HG03457 (cell line): ENCODE results near the gene SH3PXD2A.
"Not testable (repeated sequence)": the region's sequence is repeated elsewhere in the genome, so short reads cannot be mapped to it uniquely, and the experiment has no call there.

Experiments used
- ATAC-seq: cut with Tn5 transposase; IDR thresholded peaks from one replicate; pipeline ENCODE4 v1.9.1; 2021; ENCODE audit warnings: moderate number of reproducible peaks; ENCODE audit not compliant: unreplicated experiment

The SH3PXD2A gene

DNA sequence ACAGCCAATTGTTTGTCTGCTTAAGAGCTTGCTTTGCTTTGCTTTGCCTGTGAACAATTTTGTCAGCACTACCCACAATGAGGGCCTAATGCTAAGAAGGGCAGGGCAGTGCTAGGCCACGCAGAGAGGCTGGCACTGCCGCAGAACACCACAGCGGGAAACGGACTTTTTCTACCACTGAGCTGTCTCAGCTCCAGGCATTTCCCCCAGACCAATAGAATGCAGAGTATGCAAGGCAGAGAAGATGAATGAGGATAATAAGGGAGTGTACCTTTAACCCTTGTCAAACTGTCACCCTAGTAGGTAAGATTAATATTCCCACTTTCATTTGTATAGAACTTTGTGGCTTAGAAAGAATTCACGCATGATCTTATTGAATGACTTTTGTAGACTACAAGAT lies 104.5 kb downstream of the SH3PXD2A start:
- ATAC-seq, result no peak

DNA sequence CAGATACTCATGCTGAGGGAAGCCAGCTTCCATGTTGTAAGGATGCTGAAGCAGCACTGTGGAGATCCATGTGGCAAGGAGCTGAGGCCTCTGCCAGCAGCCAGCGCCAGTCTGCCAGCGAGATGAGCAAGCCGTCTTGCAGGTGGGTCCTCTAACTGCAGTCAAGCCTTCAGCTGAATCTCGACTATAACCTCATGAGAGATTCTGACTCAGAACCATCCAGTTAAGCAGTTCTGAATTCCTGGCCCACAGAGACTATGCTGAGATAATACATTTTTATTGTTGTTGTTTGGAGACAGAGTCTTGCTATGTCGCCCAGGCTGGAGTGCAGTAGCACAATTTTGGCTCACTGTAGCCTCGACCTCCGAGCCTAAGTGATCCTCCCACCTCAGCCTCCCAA lies 105.6 kb downstream of the SH3PXD2A start:
- no peak for ATAC-seq

DNA sequence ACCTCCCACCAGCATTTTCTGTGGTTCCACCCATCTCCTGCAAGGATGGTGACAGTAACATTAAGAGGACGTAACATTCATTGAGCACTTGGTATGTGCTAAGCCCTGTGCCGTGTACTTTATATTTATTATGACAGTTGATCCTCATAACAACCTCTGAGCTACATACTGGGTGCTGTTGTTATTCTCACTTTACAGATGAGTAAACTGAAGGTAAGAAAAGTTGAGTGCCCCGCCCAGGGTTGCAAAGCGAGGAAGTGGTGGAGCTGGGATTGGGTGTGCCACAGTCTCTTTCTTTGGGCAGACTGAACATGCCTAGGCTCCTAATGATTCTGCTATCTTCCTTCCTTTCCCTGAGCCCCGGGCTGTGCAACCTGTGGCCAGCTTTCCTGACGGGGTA lies 107.4 kb downstream of the SH3PXD2A start:
- no peak for ATAC-seq

DNA sequence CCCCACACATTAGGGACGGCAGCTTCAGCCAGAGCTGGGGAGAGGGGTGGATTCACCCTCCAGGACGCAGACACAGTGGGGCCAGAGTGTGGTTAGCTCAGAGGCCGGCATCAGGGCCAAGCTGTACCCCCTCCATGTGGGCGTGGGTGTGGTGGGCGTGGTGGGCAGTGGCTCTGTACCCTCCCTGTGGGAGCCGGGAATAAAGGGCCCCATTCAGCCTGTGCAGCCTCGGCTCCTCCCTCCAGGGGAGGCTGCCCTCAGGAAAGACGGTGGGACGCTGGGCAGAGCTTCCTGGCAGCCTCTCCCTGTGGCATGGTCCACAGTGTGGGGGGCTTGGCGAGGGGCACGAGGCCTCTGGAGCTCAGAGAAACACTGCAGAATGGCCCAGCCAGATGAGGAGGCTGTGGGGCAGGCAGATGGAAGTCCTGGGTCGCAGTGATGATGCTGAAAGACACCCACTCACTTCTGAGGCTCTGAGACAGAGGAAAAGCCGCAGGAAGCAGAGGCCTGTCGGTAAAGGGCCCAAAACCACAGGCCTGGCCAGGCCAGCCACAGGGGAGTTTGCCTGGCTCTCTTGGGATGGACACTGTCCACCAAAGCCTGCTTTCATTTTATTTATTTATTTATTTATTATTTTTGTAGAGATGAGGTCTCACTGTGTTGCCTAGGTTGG lies 108.0 kb downstream of the SH3PXD2A start:
- no peak for ATAC-seq

DNA sequence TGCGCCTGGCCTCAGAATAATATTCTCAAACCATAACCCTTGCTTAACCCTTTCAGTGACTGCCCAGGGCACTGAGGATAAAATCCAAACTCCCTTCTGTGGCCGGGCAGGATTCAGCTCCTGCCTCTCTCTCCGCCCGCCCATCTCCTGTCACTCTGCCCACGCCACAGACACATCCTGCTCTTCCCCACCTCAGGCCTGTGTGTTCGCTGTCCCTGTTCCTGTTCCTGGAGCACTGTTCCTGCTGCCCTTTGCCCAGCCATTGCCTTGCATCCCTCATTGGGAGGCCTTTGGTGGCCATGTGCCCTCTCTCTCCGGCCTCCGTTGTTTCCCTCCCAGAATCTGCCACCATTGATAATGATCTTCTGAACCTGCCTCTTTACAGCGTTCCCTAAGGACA lies 108.8 kb downstream of the SH3PXD2A start:
- no peak for ATAC-seq

DNA sequence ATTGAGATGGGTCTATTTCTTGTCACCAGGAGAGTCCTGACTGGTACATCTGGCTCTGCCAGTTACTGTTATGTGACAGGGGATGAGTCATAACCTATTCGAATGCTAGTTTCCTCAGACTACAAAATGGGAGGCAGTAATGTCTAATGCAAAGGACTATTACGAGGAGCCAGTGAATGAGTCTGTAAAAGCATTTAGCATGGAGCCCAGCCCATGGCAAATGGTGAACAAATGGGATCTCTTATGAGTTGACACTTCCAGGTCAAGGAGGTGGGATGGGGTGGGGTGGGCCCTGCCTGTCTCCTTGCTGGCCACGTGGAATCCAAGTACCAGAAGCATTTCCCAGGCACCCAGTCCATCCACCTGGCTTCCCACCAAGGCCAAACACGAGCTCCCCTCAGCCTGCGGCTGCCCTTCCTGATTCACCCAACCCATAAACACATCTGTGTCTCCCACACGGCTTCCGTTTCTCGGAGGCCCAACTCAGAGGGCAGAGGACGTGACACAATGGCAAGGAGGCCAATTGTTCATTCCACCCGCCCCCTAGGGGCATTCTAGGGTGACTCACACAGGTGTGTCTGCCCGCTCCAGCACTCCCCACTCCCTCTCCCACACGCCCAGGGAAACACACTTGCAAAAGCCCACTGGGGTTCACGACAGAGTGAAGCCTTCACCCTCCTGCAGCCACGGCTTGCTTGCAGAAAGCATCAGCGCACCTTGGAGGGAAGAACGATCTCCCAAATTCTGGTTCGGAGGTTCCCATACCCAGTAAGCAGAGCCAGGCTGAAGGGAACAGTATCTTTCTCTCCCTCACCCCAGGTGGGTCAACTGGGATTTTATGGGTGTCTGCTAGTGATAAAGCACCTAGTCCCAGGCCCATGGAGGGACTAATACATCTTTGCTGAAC lies 109.8 kb downstream of the SH3PXD2A start:
- ATAC-seq, result no peak

DNA sequence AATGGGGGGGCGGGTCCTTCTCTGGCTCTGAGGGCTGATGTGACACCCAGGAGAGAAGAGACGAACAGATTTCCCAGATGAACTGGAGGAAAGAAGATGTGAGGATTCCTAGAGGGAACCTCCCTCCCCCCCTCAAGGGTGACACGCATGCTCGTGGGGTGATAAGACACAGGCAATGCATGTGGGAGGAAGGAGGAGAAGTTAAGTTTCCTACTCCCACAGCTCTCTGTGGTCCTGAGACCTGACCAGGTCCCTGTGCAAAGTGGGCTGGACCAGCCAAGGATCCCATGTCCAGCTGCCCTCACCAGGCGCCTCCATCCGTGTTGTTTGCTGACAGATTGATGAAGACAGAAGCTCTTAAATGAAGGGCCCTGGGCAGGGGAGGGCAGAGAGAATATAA lies 112.6 kb downstream of the SH3PXD2A start:
- no peak for ATAC-seq

DNA sequence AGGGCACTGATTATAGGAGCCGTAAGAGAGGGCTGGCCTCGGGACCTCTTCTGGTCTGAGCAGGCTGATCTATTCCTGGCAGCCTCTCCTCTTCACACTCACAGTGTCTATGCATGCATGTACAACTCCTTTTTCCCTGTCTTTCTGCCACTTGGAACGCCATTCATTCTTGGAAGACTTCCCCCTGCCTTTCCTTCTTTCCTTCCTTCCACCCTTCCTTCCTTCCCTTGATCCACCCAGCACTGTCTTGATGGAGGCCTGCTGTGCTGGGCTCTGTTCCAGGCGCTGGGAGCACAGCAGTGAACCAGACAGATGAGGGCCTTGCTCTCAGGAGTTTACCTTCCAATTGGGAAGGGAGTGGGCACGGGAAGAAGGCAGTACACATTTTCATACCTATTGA lies 114.8 kb downstream of the SH3PXD2A start:
- no peak for ATAC-seq

DNA sequence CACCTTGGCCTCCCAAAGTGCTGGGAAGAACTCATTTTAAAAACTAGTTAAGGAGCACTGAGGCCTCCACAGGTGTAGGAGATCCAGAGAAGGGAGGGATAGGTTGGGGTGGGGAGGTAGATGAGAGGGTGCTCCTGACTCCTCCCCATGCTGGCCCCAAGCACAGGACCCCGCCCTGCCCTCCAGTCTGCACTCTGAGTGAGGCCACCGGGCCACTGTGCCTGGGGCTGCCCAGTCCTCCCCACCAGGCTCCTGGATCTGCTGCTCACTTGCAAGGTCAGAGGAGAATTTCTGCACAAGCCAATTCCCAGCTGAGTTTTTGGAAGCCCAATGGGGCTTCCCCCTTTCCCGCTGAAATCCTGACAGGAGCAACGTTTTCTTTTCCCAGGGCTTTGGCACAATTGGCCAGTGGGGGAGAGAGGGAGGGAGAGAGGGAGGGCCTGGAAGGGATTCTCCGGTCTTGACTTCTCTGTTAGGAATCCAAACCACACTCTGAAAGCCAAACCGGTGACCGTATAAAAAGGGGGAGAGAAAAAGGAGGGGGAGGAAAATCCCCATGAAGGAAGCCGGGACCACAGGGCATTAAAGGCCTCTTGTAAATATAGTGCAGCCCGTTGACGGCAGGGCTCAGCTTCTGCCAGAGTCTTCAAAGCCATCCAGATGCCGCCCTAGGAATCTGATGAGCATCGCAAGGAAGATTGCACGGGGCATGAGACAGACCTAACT lies 116.2 kb downstream of the SH3PXD2A start:
- no peak for ATAC-seq

DNA sequence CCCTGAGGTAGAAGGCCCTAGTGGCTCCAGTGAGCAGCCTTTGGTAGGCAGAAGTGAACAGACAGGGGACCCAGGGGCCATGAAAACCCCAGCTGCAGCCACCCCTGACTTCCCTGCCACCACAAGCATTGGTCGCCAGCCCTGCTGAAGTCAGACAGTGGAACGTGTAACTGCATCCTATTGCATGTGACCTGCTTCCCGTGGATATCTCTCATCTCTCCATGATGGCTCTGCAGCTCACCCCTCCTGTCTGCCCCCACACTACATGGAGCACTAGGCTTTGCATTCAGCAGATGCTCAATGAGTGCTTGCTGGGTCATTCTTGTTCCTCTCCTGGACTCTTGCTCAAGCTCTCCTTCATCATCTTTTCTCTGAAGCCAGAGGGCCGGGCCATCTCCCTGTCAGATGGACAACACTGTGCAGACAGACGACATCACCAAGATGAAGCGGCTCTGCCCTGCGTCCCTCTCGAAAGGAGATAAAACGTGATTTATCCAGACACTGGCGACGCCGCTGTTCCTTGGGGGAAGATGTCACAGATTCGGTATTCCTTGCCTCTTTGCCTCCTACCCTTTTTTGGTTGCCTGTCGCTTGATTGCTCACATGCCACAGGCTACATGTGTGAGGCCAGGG lies 117.5 kb downstream of the SH3PXD2A start:
- ATAC-seq, result no peak

DNA sequence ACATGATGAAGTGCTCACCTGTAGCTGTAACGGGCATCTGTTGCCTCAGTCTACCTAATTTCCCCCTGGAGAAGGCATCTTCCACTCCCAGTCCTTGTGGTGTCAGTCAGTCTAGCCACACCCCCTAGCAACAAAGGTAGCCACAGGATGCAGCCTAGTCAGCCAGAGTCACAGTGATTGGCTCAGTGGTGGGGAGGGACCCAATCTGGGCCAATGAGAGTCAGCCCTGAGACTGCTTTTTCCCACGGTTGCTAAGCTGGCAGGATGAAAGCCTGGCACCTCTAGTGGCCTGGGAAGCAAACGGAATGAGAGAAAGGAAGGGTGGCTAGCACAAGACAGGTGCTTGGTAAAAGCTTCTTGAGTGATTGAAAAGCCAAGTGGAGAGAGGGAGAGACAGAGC lies 118.6 kb downstream of the SH3PXD2A start:
- ATAC-seq, result no peak

DNA sequence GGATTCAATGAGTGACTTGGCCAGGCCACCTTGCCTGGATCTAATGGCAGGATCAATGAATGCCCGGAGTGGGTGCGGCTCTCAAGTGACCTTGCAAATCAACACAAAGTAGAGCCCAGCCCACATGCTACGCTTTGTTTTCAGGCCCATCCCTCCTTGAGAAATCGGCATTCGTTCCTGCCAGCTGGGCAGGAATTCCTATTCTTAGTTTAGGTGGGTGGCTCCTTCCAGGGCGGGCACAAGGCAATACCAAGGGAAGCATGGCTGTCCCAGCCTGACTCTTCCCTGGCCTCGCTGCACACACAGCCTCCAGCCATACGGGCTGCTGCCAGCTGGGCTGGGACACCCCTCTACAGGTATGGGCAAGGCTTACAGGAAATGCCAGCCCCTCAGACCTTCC lies 119.3 kb downstream of the SH3PXD2A start:
- no peak for ATAC-seq

DNA sequence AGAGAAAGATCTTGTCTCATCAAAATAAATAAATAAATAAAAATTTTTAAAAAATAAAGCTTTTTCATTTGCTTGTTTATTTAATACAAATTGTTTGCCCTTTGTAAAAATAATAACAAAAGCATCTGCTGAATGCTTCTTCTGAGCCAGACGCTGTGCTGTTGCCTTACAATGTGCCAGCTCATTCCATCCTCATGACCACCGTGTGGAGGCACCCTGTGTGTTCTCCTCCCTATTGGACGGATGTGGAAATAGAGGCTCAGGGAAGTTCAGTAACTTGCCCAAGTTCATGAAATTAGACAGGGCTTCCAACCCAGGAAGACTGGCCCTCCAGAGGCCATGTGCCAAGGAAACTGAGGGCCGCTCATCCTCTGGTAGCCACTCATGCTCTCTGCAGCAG lies 120.6 kb downstream of the SH3PXD2A start:
- ATAC-seq, result no peak

DNA sequence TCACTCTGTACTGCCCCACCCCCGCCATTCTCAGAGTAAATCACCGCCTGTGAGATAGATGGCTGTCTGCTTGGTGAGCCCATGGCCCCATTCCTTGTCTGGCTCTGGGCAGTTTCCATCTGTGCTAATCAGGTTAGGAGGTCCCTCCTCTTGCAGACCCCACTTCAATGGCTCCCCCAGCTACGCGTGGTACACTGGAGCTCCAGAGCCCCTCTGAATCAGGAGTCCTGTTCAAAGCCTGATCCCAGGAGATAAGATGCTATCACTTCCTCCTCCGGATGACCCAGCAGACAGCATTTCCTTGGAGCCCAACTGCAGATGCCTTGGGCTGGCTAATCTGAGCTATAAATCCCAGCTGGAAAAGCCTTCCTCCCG lies 122.3 kb downstream of the SH3PXD2A start:
- ATAC-seq, result no peak

DNA sequence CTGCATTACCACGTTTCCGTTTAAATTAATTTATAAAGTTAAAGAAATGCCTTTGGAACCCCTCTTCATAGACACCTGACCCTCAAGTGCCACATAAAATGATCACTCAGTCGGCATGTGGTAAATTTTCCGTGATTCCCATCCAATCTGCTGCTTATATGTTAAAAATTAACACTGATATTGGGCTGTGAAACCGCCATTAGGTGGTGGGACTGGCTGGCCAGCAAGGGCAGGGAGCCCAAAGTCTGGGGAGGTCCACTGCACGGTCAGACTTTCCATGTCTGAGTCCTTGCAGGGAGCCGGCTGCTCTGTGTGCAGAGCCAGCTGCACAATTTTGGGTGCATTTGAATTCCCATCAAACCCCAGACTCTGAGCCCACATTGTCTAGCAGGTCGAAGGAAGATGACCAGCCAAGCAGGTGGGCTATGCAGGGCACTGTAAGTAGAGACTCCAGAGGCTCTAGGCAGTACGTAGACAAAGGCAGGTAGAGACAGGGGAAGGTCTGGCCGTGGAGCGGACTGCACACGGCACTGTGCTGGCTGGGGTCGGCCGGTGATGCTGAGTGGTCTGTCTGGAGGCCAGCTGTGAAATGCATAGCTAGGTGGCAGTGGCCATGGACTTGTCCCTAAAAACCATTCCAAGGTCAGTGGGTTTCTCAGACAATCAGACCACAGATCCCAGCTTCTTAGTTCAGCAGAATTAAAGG lies 122.9 kb downstream of the SH3PXD2A start:
- no peak for ATAC-seq

DNA sequence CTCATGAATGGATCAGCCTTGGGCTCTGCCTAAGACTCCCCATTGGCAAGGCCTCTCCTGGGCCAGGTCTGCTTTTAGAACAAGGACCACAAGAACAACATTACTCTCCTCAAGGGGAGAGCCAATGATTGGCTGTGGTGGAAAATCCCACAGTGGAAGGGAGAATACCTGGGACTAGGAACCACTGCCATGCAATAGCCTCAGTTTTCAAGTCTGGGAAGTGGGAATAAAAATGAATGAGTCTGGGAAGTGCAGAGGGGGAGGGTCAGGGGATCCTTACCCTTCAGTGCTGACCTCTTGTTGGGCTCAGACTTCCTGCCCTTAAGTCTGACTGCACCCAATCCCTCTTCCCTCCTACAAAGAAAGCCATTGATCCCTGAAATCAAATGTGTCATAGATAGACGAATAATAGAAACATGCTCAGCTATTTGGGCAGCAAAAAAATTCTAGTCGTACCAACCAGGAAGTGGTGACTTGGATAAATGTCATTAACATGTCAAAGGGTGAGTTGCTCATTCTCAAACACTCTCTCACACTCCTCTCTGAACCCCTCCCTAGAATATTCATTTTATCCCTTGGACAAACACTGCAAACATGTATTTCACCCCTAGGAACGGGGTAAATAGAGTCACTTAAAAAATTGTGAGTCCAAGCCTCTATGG lies 123.6 kb downstream of the SH3PXD2A start:
- no peak for ATAC-seq

DNA sequence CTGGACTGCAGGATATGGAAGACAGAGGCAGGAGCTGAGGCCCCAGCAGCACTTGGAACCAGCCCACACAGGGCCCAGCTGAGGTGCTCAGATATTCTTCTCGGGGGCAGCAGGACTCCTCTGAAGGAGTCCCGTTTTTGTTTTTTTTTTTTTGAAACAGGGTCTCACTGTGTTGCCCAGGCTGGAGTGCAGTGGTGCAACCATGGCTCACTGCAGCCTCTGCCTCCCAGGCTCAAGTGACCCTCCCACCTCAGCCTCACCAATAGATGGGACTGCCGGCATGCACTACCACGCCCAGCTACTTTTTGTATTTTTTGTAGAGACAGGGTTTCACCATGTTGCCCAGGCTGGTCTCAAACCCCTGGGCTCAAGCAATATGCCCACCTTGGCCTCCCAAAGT lies 124.3 kb downstream of the SH3PXD2A start:
- not testable (repeated sequence) for ATAC-seq

DNA sequence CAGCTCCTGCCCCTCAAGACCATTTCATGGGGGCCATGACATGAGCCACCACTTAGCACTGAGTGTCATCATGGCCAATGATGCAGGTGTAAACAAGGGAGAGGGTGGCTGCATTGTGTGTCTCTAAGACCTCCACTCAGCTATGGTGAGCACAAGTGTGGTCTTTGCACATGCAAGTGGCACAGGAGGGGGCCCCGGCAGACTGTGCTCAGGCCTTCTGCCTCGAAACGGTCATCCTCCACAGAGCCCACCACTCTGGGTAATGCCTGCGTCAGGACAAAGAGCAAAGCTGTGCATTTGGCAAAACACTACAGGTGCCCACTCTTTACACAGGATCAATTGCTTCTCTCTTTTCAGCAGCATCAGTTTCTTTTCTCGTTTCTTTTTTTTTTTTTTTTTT lies 125.5 kb downstream of the SH3PXD2A start:
- ATAC-seq, result no peak

DNA sequence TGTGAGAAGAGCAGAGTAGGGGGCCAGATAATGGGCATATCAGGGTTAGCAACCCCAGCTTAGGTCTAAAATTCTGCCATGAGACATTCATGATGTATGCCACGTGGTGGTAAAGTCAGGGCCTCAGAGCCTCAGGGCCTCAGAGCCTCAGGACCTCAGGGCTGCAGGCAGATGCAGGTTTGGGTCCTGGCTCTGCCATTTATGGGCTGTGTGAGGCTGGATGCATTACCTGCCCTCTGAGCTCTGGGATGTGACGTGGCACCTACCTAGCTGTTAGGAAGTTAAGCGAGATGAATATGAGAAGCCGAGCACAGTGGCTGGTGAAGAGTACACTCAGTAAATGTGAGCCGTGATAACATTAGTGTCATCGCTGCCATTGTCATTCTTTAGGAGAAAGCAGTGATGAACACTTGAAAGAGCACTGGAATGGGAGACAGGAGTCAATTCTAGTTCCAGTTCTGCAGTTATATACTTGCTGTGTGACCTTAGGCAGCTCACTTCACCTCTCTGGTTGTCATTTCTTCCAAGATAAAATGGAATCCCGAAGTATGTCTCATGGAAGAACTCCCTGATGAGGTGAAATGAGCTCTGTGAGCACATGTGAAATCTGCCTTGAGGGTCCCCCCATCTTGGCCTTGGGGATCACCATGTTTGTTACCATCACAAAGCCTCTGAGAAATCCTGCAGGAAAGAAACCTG lies 127.2 kb downstream of the SH3PXD2A start:
- no peak for ATAC-seq

DNA sequence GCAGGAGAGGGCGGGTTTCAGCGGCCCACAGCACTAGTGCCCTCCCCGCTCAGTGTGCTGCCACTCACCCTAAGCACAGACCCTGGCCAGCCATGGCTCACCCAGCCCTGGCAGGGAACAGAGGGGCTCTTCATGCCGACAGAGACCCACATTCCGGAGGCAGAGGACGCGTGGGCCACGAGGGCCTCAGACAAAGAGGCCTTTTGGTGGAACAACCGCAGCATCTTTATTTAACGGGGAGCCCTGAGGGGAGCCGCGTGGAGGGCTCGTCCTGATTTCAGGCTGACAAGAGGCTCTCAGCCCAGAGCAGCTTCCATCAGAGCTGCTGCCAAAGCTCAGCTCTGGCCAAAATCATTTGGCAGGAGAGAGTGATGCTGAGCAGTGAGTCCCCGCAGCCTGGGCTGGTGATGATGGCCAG lies 127.8 kb downstream of the SH3PXD2A start:
- no peak for ATAC-seq
